IMR-90 (cell line): Measurements from ENCODE around the gene LNX1.
A peak's percentile ranks its signal among the peaks of the same experiment; 100 is the strongest.

Experiments
- CHD1 ChIP-seq: IDR thresholded peaks from 2 replicates; pipeline ENCODE4 v1.6.1; 2012; ENCODE audit warnings: low read depth, low read length, improper control_type of control experiment
- CTCF ChIP-seq: conservative IDR thresholded peaks from 2 replicates; pipeline ENCODE4 v1.5.1; 2012; ENCODE audit warnings: mild to moderate bottlenecking, low read depth, low read length, improper control_type of control experiment
- FOS ChIP-seq: fragments of 150-350 bp; IDR thresholded peaks from 2 replicates; pipeline ENCODE4 v1.6.1; 2016; ENCODE audit warnings: low read depth, low read length
- POLR2A ChIP-seq: IDR thresholded peaks from 2 replicates; pipeline ENCODE4 v1.6.1; 2012; ENCODE audit warnings: mild to moderate bottlenecking, low read depth, low read length
- RAD21 ChIP-seq: IDR thresholded peaks from 2 replicates; pipeline ENCODE4 v1.6.1; 2012; ENCODE audit warnings: low read length, improper control_type of control experiment
- SMC3 ChIP-seq: fragments of 150-350 bp; IDR thresholded peaks from 2 replicates; pipeline ENCODE4 v1.6.1; 2016; ENCODE audit warnings: low read depth, mild to moderate bottlenecking, antibody characterized with exemption, low read length, moderate library complexity

GRCh38 chr4:53489279-53489889 is 101.9 kb downstream of the LNX1 start:
- TF ChIP-seq CHD1 (no peak), CTCF (no peak), POLR2A (no peak), RAD21 (no peak), SMC3 (no peak), FOS (peak; percentile 69)
